Neural progenitor cell (in vitro differentiated cells): ENCODE data around the gene GOLGA8B. TPM values are rescaled to one million over a fixed set of nuclear protein-coding genes. Genes with fewer than 3 reads are reported as not detected.

Experiments used
- DNase-seq: peaks from one replicate; pipeline ENCODE4 v3.0.0-alpha.2; 2016; ENCODE audit warnings: low spot score
- H2AFZ ChIP-seq: fragments of 200-600 bp; sonication (generic); replicated peaks from 2 replicates; pipeline ENCODE4 v1.6.1; 2016; ENCODE audit warnings: antibody characterized with exemption
- H3F3A ChIP-seq: fragments of 200-600 bp; sonication (generic); 2 replicates; pipeline ENCODE4 v1.6.1; 2016; ENCODE audit warnings: antibody characterized with exemption, low read depth
- H3K27ac ChIP-seq: fragments of 200-600 bp; sonication (generic); 2 replicates; pipeline ENCODE4 v1.5.1; 2016; ENCODE audit warnings: mild to moderate bottlenecking
- H3K27me3 ChIP-seq: fragments of 200-600 bp; sonication (generic); 2 replicates; pipeline ENCODE4 v1.6.1; 2016; ENCODE audit warnings: mild to moderate bottlenecking, moderate library complexity
- H3K36me3 ChIP-seq: fragments of 200-600 bp; sonication (generic); 2 replicates; pipeline ENCODE4 v1.5.1; 2016
- H3K4me1 ChIP-seq: fragments of 200-600 bp; sonication (generic); 2 replicates; pipeline ENCODE4 v1.6.1; 2016; ENCODE audit warnings: mixed run types
- H3K4me2 ChIP-seq: fragments of 200-600 bp; sonication (generic); 2 replicates; pipeline ENCODE4 v1.6.1; 2016
- H3K4me3 ChIP-seq: fragments of 200-600 bp; sonication (generic); 2 replicates; pipeline ENCODE4 v1.5.1; 2016
- H3K79me2 ChIP-seq: fragments of 200-600 bp; sonication (generic); 2 replicates; pipeline ENCODE4 v1.6.1; 2016; ENCODE audit warnings: low read depth
- H3K9ac ChIP-seq: fragments of 200-600 bp; sonication (generic); 2 replicates; pipeline ENCODE4 v1.6.1; 2016
- H3K9me3 ChIP-seq: fragments of 200-600 bp; sonication (generic); 2 replicates; pipeline ENCODE4 v1.5.1; 2016; ENCODE audit warnings: low read depth
- H4K20me1 ChIP-seq: fragments of 200-600 bp; sonication (generic); 2 replicates; pipeline ENCODE4 v1.6.1; 2016; ENCODE audit warnings: low read depth
- H3K27ac Mint-ChIP-seq: 3 replicates; pipeline ENCODE4 v1.8.0; 2021; ENCODE audit warnings: mixed read lengths
- H3K27me3 Mint-ChIP-seq: 2 replicates; pipeline ENCODE4 v1.8.0; 2022; ENCODE audit warnings: low read depth, mild to moderate bottlenecking, inconsistent platforms, moderate library complexity, mixed read lengths; ENCODE audit not compliant: insufficient read depth
- H3K36me3 Mint-ChIP-seq: 3 replicates; pipeline ENCODE4 v1.8.0; 2021; ENCODE audit warnings: mixed read lengths
- H3K4me1 Mint-ChIP-seq: 3 replicates; pipeline ENCODE4 v1.8.0; 2021; ENCODE audit warnings: mixed read lengths
- H3K4me3 Mint-ChIP-seq: 3 replicates; pipeline ENCODE4 v1.8.0; 2021; ENCODE audit warnings: mild to moderate bottlenecking, moderate library complexity, mixed read lengths
- H3K9me3 Mint-ChIP-seq: 3 replicates; pipeline ENCODE4 v1.8.0; 2020; ENCODE audit warnings: mixed read lengths
- EZH2 ChIP-seq: fragments of 200-600 bp; sonication (generic); IDR thresholded peaks from 2 replicates; pipeline ENCODE4 v1.6.1; 2017; ENCODE audit warnings: antibody characterized with exemption, mild to moderate bottlenecking, moderate library complexity
- EZH2phosphoT487 ChIP-seq: fragments of 200-600 bp; sonication (generic); IDR thresholded peaks from 2 replicates; pipeline ENCODE4 v1.6.1; 2017; ENCODE audit warnings: antibody characterized with exemption
- total RNA-seq: library from RNA; depleted of rRNA; stranded (reverse); fragments of >200 nt; gene quantifications from 2 replicates; pipeline ENCODE4 v1.2.3, GENCODE V29; 2015; ENCODE audit warnings: low replicate concordance
- TF ChIP-seq, protein P1 (sequence below): fragments of 200-600 bp; sonication (generic); IDR thresholded peaks from 2 replicates; pipeline ENCODE4 v1.5.1; 2017; ENCODE audit warnings: antibody characterized with exemption, mild to moderate bottlenecking

The GOLGA8B gene
- total RNA-seq, 1 donor from 2014 or later = 83.1 TPM

DNA sequence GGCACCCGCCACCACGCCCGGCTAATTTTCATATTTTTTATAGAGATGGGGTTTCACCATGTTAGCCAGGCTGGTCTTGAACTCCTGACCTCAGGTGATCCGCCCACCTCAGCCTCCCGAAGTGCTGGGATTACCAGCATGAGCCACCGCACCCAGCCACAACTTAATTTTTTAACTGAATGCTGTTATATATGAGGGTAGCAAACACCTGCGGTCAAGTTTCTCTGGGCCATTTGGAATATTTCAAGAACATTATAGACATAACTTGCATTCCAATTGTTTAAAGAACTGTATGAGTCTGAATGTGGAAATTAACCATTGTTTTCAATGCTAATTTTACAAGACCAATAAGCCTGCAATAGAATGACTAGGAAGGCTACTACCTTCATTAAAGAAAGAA lies 35.7 kb upstream of the GOLGA8B start:
- H3K4me1 ChIP-seq = no peaks in the 10 kb centered on the region
- no peaks in the 10 kb centered on the region for H3F3A ChIP-seq
- H3K27me3 ChIP-seq = peaks cover 11% of the 10 kb centered on the region
- no peaks in the 10 kb centered on the region for H3K36me3 Mint-ChIP-seq
- no peak overlapping the region for H3K9ac ChIP-seq
- H3K27ac Mint-ChIP-seq = no peak overlapping the region
- H3K4me3 Mint-ChIP-seq = no peak overlapping the region
- DNase-seq = no peak
- H3K36me3 ChIP-seq = no peaks in the 10 kb centered on the region
- H3K27ac ChIP-seq = no peak overlapping the region
- no peaks in the 10 kb centered on the region for H4K20me1 ChIP-seq
- H3K4me1 Mint-ChIP-seq = no peaks in the 10 kb centered on the region
- H3K27me3 Mint-ChIP-seq = peaks cover 3% of the 10 kb centered on the region
- TF ChIP-seq, protein P1, sequence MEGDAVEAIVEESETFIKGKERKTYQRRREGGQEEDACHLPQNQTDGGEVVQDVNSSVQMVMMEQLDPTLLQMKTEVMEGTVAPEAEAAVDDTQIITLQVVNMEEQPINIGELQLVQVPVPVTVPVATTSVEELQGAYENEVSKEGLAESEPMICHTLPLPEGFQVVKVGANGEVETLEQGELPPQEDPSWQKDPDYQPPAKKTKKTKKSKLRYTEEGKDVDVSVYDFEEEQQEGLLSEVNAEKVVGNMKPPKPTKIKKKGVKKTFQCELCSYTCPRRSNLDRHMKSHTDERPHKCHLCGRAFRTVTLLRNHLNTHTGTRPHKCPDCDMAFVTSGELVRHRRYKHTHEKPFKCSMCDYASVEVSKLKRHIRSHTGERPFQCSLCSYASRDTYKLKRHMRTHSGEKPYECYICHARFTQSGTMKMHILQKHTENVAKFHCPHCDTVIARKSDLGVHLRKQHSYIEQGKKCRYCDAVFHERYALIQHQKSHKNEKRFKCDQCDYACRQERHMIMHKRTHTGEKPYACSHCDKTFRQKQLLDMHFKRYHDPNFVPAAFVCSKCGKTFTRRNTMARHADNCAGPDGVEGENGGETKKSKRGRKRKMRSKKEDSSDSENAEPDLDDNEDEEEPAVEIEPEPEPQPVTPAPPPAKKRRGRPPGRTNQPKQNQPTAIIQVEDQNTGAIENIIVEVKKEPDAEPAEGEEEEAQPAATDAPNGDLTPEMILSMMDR = no peak
- no peak for TF ChIP-seq EZH2phosphoT487
- no peak for TF ChIP-seq EZH2
- H3K79me2 ChIP-seq = no peaks in the 10 kb centered on the region
- H3K9me3 ChIP-seq = no peaks in the 10 kb centered on the region
- no peaks in the 10 kb centered on the region for H3K9me3 Mint-ChIP-seq
- no peak overlapping the region for H2AFZ ChIP-seq
- no peak overlapping the region for H3K4me2 ChIP-seq
- H3K4me3 ChIP-seq = no peak overlapping the region

DNA sequence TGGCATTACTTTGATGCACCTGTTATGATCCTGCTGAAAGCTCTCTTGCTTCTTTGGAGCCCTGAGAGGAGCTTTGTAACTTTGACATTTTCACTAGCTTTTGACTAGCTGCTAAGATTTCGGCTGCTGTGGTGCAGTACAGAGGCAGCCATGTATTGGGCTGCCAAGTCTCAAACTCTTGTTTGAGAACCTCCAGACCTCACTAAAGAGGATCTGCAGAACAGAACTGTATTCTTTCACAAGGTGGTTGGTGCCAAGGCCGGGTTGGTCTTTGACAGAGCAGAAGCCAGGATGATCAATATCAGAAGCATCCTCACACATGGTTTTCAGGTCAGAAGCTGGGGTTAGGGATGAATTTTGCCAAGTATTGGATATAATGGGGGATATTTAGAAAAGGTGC lies 34.6 kb upstream of the GOLGA8B start:
- H3K4me2 ChIP-seq = no peak overlapping the region
- TF ChIP-seq EZH2phosphoT487 (no peak), EZH2 (no peak)
- TF ChIP-seq, protein P1 = no peak

DNA sequence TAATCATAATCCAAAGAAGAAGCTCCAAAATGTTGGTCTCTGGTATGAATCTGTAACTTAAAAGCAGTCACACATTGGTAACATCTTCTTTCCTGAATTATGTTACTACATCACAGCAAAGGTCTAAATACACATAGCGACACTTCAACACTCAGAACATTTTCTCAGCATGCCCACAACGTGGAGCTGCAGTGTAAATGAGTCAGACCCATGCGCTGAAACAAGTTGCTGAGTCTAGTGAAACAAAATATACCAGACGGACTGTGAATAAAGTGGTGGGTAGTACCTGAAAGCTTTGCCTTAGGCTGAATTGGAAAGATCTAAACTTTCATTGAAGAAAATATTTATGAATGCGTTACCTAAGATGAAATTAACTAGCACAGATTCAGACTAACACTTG lies 33.2 kb upstream of the GOLGA8B start:
- no peaks in the 10 kb centered on the region for H3K36me3 Mint-ChIP-seq
- no peaks in the 10 kb centered on the region for H3K79me2 ChIP-seq
- H3K4me3 ChIP-seq = no peak overlapping the region
- no peaks in the 10 kb centered on the region for H3K4me1 Mint-ChIP-seq
- H3K27ac ChIP-seq = no peak overlapping the region
- no peaks in the 10 kb centered on the region for H3F3A ChIP-seq
- H3K4me1 ChIP-seq = no peaks in the 10 kb centered on the region
- H3K9me3 Mint-ChIP-seq = no peaks in the 10 kb centered on the region
- no peaks in the 10 kb centered on the region for H3K36me3 ChIP-seq
- H3K27me3 Mint-ChIP-seq = no peaks in the 10 kb centered on the region
- no peaks in the 10 kb centered on the region for H3K9me3 ChIP-seq
- no peak overlapping the region for H3K27ac Mint-ChIP-seq
- H3K4me2 ChIP-seq = no peak overlapping the region
- DNase-seq = no peak
- no peak overlapping the region for H2AFZ ChIP-seq
- no peak overlapping the region for H3K9ac ChIP-seq
- no peak for TF ChIP-seq EZH2phosphoT487
- no peak for TF ChIP-seq EZH2
- TF ChIP-seq, protein P1 = peak; percentile 23
- H3K27me3 ChIP-seq = peaks cover 11% of the 10 kb centered on the region
- no peaks in the 10 kb centered on the region for H4K20me1 ChIP-seq
- H3K4me3 Mint-ChIP-seq = no peak overlapping the region

More for the DNA sequence above, 34.6 kb upstream of the GOLGA8B start:
- Histone ChIP-seq H3K4me1 (no peaks in the 10 kb centered on the region), H3K27ac (no peak overlapping the region), H3K9me3 (no peaks in the 10 kb centered on the region), H4K20me1 (no peaks in the 10 kb centered on the region), H2AFZ (no peak overlapping the region), H3K27me3 (peaks cover 11% of the 10 kb centered on the region), H3K79me2 (no peaks in the 10 kb centered on the region), H3K9ac (no peak overlapping the region), H3F3A (no peaks in the 10 kb centered on the region), H3K4me3 (no peak overlapping the region), H3K36me3 (no peaks in the 10 kb centered on the region)
- no peaks in the 10 kb centered on the region for H3K9me3 Mint-ChIP-seq
- no peak overlapping the region for H3K4me3 Mint-ChIP-seq
- no peaks in the 10 kb centered on the region for H3K27me3 Mint-ChIP-seq
- no peak for DNase-seq
- no peaks in the 10 kb centered on the region for H3K36me3 Mint-ChIP-seq
- H3K4me1 Mint-ChIP-seq = no peaks in the 10 kb centered on the region
- no peak overlapping the region for H3K27ac Mint-ChIP-seq
